Measurements from ENCODE around the gene NOBOX. TPM values are rescaled to one million over a fixed set of nuclear protein-coding genes. Genes with fewer than 3 reads are reported as not detected.
A peak's percentile ranks its signal among the peaks of the same experiment; 100 is the strongest.

The NOBOX gene
- total RNA-seq, 1 experiment from 2014 or later, result not detected

DNA sequence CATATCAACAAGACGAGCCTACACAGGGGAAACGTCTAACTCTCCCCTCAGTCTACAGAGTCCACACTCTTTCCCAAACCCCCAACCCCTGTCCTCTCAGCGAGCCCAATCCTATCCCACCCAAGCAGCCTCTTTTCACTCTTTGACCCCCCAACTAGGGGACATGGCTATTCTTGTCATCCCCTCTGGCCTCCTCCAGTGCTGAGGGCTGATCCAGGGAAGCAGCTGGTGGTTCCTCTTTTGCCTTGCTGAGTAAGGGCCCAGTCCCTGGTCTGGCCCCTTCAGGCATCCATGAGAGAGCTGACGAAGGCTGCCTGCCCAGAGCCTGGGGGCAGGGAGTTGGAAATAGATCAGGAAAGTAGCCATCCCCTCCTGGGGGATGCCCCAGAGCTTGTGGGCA, 6.4 kb downstream of the NOBOX start:
- Histone ChIP-seq H3K9me3 (ENCODE audit: low read depth, low read length, poor library complexity, severe bottlenecking) (no peaks in the 10 kb centered on the region), H3K4me1 (ENCODE audit: insufficient read depth, low read length, poor library complexity, severe bottlenecking) (no peaks in the 10 kb centered on the region), H3K36me3 (ENCODE audit: insufficient read depth, low read length, poor library complexity, severe bottlenecking) (no peaks in the 10 kb centered on the region), H3K27me3 (replicated peaks; ENCODE audit: insufficient read depth, low read depth, low read length, poor library complexity) (no peaks in the 10 kb centered on the region), H3K4me3 (ENCODE audit: low read depth, low read length, poor library complexity, severe bottlenecking) (no peak overlapping the region), H3K27ac (ENCODE audit: low read depth, low read length, poor library complexity, severe bottlenecking) (no peak overlapping the region)
- ChIA-PET CTCF (no interaction called here), POLR2A (ENCODE audit: low non-redundant PET) (no interaction called here)
- no peak for DNase-seq (ENCODE audit: low spot score)
- intact Hi-C loops (cut with micrococcal nuclease; ENCODE audit: unreplicated experiment), result no loop called here
- no TSS peak for BruUV-seq (replicated peaks)
- TF ChIP-seq EZH2 (IDR thresholded peaks at IDR 0.05; ENCODE audit: borderline replicate concordance, low read depth, low read length, poor library complexity, severe bottlenecking), result no peak
- TF ChIP-seq, protein P1, sequence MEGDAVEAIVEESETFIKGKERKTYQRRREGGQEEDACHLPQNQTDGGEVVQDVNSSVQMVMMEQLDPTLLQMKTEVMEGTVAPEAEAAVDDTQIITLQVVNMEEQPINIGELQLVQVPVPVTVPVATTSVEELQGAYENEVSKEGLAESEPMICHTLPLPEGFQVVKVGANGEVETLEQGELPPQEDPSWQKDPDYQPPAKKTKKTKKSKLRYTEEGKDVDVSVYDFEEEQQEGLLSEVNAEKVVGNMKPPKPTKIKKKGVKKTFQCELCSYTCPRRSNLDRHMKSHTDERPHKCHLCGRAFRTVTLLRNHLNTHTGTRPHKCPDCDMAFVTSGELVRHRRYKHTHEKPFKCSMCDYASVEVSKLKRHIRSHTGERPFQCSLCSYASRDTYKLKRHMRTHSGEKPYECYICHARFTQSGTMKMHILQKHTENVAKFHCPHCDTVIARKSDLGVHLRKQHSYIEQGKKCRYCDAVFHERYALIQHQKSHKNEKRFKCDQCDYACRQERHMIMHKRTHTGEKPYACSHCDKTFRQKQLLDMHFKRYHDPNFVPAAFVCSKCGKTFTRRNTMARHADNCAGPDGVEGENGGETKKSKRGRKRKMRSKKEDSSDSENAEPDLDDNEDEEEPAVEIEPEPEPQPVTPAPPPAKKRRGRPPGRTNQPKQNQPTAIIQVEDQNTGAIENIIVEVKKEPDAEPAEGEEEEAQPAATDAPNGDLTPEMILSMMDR (conservative IDR thresholded peaks at IDR 0.05; ENCODE audit: low read depth, low read length), result no peak

DNA sequence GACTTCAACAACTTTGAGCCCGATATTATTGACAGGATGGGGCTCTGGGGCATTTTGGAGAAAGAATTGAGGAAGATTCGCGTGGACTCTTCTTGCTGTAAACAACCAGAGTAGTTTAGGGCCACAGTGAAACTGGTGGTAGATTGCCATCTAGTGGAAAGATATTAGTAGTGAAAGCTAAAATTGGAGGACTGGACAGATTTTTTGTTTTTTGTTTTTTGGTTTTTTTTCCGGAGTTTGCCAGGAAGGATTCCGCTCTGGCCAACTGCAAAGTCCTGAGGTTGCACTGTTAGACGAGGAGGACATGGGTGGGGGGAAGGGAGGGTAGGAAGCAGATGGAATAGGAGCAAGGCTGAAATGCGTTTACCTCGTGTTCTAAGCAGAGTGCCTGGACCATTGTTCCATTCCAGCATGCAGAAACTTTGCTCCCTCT, 11.7 kb downstream of the NOBOX start:
- H3K36me3 ChIP-seq (ENCODE audit: insufficient read depth, low read length, poor library complexity, severe bottlenecking), result no peaks in the 10 kb centered on the region
- H3K4me3 ChIP-seq (ENCODE audit: low read depth, low read length, poor library complexity, severe bottlenecking), result no peak overlapping the region
- intact Hi-C loops (cut with micrococcal nuclease; ENCODE audit: unreplicated experiment), result no loop called here
- no TSS peak for BruUV-seq (replicated peaks)
- H3K27me3 ChIP-seq (replicated peaks; ENCODE audit: insufficient read depth, low read depth, low read length, poor library complexity), result no peaks in the 10 kb centered on the region
- POLR2A ChIA-PET (ENCODE audit: low non-redundant PET), result no interaction called here
- H3K9me3 ChIP-seq (ENCODE audit: low read depth, low read length, poor library complexity, severe bottlenecking), result no peaks in the 10 kb centered on the region
- DNase-seq (ENCODE audit: low spot score), result peak; percentile 78
- CTCF ChIA-PET, result no interaction called here
- no peaks in the 10 kb centered on the region for H3K4me1 ChIP-seq (ENCODE audit: insufficient read depth, low read length, poor library complexity, severe bottlenecking)
- TF ChIP-seq EZH2 (IDR thresholded peaks at IDR 0.05; ENCODE audit: borderline replicate concordance, low read depth, low read length, poor library complexity, severe bottlenecking), result no peak
- TF ChIP-seq, protein P1 (conservative IDR thresholded peaks at IDR 0.05; ENCODE audit: low read depth, low read length), result peak; percentile 70
- no peak overlapping the region for H3K27ac ChIP-seq (ENCODE audit: low read depth, low read length, poor library complexity, severe bottlenecking)

DNA sequence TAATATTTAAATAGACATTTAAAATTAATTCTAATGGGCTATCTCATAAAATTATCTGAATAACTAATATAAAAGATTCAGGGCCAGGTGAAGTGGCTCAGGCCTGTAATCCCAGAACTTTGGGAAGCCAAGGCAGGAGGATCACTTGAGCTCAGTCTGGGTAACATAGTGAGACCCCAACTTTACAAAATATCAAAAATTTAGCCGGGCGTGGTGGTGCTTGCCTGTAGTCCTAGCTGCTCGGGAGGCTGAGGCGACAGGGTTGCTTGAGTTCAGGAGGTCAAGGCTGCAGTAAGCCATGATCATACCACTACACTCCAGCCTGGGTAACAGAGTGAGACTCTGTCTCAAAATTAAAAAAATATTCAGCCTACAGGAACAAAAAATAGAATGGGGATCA, 12.5 kb downstream of the NOBOX start:
- ChIA-PET POLR2A (ENCODE audit: low non-redundant PET) (no interaction called here), CTCF (no interaction called here)
- Histone ChIP-seq H3K36me3 (ENCODE audit: insufficient read depth, low read length, poor library complexity, severe bottlenecking) (no peaks in the 10 kb centered on the region), H3K27me3 (replicated peaks; ENCODE audit: insufficient read depth, low read depth, low read length, poor library complexity) (no peaks in the 10 kb centered on the region), H3K27ac (ENCODE audit: low read depth, low read length, poor library complexity, severe bottlenecking) (no peak overlapping the region), H3K4me3 (ENCODE audit: low read depth, low read length, poor library complexity, severe bottlenecking) (no peak overlapping the region), H3K4me1 (ENCODE audit: insufficient read depth, low read length, poor library complexity, severe bottlenecking) (no peaks in the 10 kb centered on the region), H3K9me3 (ENCODE audit: low read depth, low read length, poor library complexity, severe bottlenecking) (no peaks in the 10 kb centered on the region)
- intact Hi-C loops (cut with micrococcal nuclease; ENCODE audit: unreplicated experiment), result no loop called here
- DNase-seq (ENCODE audit: low spot score), result no peak
- BruUV-seq (replicated peaks), result no TSS peak
- no peak for TF ChIP-seq EZH2 (IDR thresholded peaks at IDR 0.05; ENCODE audit: borderline replicate concordance, low read depth, low read length, poor library complexity, severe bottlenecking)
- TF ChIP-seq, protein P1 (conservative IDR thresholded peaks at IDR 0.05; ENCODE audit: low read depth, low read length), result no peak
